Measurements from ENCODE around the gene SRPRB. TPM values are rescaled to one million over a fixed set of nuclear protein-coding genes. Genes with fewer than 3 reads are reported as not detected.

Gene SRPRB
- total RNA-seq, 1 experiment from 2014 or later = 61.0 TPM

GRCh38 chr3:133840767-133841166 lies 35.2 kb downstream of the SRPRB start:
- Histone ChIP-seq H3K9me2 (ENCODE audit: insufficient read depth) (no peaks in the 10 kb centered on the region), H3K27ac (ENCODE audit: low read depth, low read length) (no peak overlapping the region), H3K4me3 (replicated peaks in 1 of 2; ENCODE audit: low read depth in 1 of 2, low read length in 2 of 2) (no peak overlapping the region), H3K4me2 (ENCODE audit: low read length) (no peak overlapping the region), H3K27me3 (ENCODE audit: insufficient read depth, low read length) (no peaks in the 10 kb centered on the region), H3K9me3 (ENCODE audit: control insufficient read depth in 1 of 2, insufficient read depth in 1 of 2, low read depth in 1 of 2, low read length in 2 of 2) (no peaks in the 10 kb centered on the region), H4K20me1 (ENCODE audit: insufficient read depth) (no peaks in the 10 kb centered on the region), H3K4me1 (ENCODE audit: control insufficient read depth in 1 of 2, insufficient read depth in 2 of 2, low read length in 2 of 2) (no peaks in the 10 kb centered on the region), H3K79me2 (ENCODE audit: insufficient read depth, low read length) (no peaks in the 10 kb centered on the region), H2AFZ (ENCODE audit: low read depth, low read length, poor library complexity, severe bottlenecking) (no peak overlapping the region), H3K36me3 (ENCODE audit: control insufficient read depth in 1 of 2, insufficient read depth in 2 of 2, low read length in 2 of 2) (no peaks in the 10 kb centered on the region), H3K9ac (ENCODE audit: low read length) (no peak overlapping the region)
- ATAC-seq = no peak
- POLR2A ChIA-PET = no interaction called here
- RAD21 ChIA-PET (ENCODE audit: low non-redundant PET in 1 of 2, low total read pairs in 2 of 2, uncharacterized antibody in 2 of 2, unreplicated experiment in 2 of 2) = interaction anchor here in 1 of 2 experiments (0.7 kb wide), 1 partner anchor 19 kb away, joined by 3 read pairs; no protein-coding TSS in a partner anchor
- intact Hi-C loops (cut with micrococcal nuclease) = no loop called here
- DNase-seq (ENCODE audit: low read depth, low spot score) = no peak
- CTCF ChIA-PET = no interaction called here
- no peak for TF ChIP-seq RAD21 (IDR thresholded peaks at IDR 0.05; ENCODE audit: low read depth)
- TF ChIP-seq EZH2 (IDR thresholded peaks at IDR 0.05) = no peak
- TF ChIP-seq MAX (IDR thresholded peaks at IDR 0.05) = no peak
- no peak for TF ChIP-seq EGR1 (IDR thresholded peaks at IDR 0.05; ENCODE audit: low read depth)
- TF ChIP-seq ZNF274 (IDR thresholded peaks at IDR 0.05; ENCODE audit: low read depth, low read length) = no peak
- TF ChIP-seq REST (IDR thresholded peaks at IDR 0.05; ENCODE audit: low read depth) = no peak
- TF ChIP-seq YY1 (IDR thresholded peaks at IDR 0.05; ENCODE audit: extremely low read depth, insufficient replicate concordance, low read depth, low read length) = no peak
- TF ChIP-seq CBX3 (IDR thresholded peaks at IDR 0.05; ENCODE audit: low read depth) = no peak
- TF ChIP-seq ZFX (IDR thresholded peaks at IDR 0.05) = no peak
- TF ChIP-seq ATF3 (IDR thresholded peaks at IDR 0.05) = no peak
- no peak for TF ChIP-seq EZH2phosphoT487 (IDR thresholded peaks at IDR 0.05; ENCODE audit: borderline replicate concordance)
- no peak for TF ChIP-seq POLR2A (IDR thresholded peaks at IDR 0.05; ENCODE audit: borderline replicate concordance, extremely low read depth, insufficient read depth, insufficient read length)
- no peak for TF ChIP-seq CEBPB (IDR thresholded peaks at IDR 0.05; ENCODE audit: low read depth)
- no peak for TF ChIP-seq ZBTB33 (IDR thresholded peaks at IDR 0.05; ENCODE audit: extremely low read depth, insufficient replicate concordance, low read length)
- TF ChIP-seq SP1 (IDR thresholded peaks at IDR 0.05; ENCODE audit: low read depth) = no peak
- no peak for TF ChIP-seq TCF7L2 (IDR thresholded peaks at IDR 0.05; ENCODE audit: borderline replicate concordance, extremely low read depth, insufficient read depth, insufficient read length)
- TF ChIP-seq ELF1 (IDR thresholded peaks at IDR 0.05; ENCODE audit: borderline replicate concordance, low read depth) = no peak
- TF ChIP-seq CTCF (IDR thresholded peaks at IDR 0.05 in 2 of 3, conservative IDR thresholded peaks at IDR 0.05 in 1 of 3; ENCODE audit: borderline replicate concordance in 1 of 3, insufficient read depth in 1 of 3, low read depth in 2 of 3, low read length in 2 of 3) = no peak
- TF ChIP-seq FOSL1 (IDR thresholded peaks at IDR 0.05; ENCODE audit: low read depth) = no peak
- TF ChIP-seq JUND (IDR thresholded peaks at IDR 0.05) = no peak
- BruUV-seq (replicated peaks) = no TSS peak
